NCI-H1105 treated with DMSO at 0.1 percent for 48 hours (cell line): ENCODE results near the gene NF1.
"Not testable (repeated sequence)": the region's sequence is repeated elsewhere in the genome, so short reads cannot be mapped to it uniquely, and the experiment has no call there.

Source experiments
- DNase-seq: peaks from one replicate; lab custom pipeline; 2025; lab: John Stamatoyannopoulos, UW

The NF1 gene

DNA sequence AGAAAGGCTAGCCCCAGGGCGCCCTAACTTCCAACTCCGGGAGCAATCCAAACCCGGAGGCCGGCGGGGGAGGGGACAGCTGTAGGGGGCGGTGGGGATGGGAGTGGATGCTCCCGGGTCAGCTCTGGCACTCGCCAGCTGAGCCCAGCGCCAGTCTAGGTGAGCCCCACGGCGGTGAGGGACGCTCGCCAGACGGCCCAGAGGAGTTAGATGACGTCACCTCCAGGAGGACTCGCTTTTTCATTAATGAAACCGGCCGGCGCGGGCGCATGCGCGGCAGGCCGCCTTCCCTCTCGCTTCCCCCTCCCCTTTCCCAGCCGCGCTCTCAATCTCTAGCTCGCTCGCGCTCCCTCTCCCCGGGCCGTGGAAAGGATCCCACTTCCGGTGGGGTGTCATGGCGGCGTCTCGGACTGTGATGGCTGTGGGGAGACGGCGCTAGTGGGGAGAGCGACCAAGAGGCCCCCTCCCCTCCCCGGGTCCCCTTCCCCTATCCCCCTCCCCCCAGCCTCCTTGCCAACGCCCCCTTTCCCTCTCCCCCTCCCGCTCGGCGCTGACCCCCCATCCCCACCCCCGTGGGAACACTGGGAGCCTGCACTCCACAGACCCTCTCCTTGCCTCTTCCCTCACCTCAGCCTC is at the start of gene NF1:
NF1 (plus strand) TSS at position 378 of the 636 bp plus-strand sequence. CDS start 333 bp downstream, outside the sequence.
- DNase-seq = peak; percentile 92

DNA sequence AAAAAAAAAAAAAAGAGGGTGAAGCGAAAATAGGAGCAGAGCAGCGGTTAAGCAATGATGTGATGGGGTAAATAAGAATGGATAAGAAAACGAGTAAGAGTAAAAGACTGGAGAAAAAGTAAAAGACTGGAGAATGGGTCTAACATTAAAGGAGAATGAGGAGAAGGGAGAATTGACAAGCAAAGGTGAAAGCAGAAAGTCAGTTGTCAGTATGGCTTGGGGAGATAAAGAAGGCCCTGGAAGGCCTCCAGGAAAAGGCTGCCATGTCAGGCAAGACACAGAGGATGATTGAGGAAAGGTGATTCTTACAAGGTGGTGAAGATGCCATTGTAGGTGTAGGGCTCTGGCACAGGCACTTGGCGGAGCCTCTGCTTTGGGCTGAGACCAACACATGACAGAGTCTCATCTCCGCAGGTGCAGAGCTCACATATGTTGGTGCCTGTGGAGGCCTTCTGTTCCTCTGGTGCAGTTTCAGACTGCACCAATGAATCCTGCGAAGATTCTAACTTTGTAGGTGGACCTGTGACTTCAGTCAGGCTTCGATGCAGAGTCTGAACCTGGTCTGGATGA is 47.8 kb upstream of the NF1 start:
- DNase-seq = not testable (repeated sequence)

- no peak for DNase-seq
Measured at GRCh38 chr17:31048142-31048541, 46.6 kb upstream of the NF1 start.

DNA sequence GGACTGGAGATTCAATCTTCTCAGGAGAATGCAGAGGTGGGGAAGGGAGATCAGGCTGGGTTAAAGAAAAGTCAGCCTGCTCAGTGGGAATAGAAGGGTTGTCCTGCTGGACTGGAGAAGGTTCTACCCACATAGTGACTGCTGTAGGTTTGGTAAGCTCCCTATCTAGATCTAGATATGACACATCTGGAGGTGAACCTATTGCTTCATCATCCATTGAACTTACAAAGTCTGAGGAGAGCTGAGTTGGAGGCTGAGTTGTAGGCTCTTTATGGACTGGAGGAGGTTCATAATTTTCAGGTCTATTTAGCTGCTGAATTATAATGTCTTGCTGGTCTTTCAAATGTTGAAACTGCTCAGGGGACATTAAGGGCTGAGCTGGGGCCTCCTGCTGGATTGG is 46.0 kb upstream of the NF1 start:
- no peak for DNase-seq

- DNase-seq = no peak
Measured at GRCh38 chr17:31050948-31051347, 43.8 kb upstream of the NF1 start.

DNA sequence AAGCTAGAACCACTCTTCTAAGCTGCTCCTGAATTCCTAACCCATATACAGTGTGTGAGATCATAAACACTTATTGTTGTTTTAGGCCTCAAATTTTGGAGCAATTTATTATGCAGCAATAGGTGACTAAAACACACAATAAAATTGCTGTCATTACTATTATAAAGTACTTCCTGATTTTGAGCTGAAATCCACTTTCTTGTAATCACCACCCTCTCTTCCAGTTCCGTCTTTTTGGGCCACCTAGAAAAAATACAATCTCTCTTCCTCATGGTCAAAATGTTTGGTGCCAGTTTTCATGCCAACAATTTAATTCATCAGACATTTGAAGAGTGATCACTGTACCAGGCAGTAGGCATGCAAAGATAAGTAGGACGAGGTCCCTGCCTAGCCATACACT is 43.3 kb upstream of the NF1 start:
- DNase-seq = no peak

- no peak for DNase-seq
Measured at GRCh38 chr17:31052187-31052889, 42.4 kb upstream of the NF1 start.

GRCh38 chr17:31053071-31053470 is 41.7 kb upstream of the NF1 start:
- no peak for DNase-seq

GRCh38 chr17:31054761-31055160 is 40.0 kb upstream of the NF1 start:
- DNase-seq = no peak

GRCh38 chr17:31058976-31059375 is 35.8 kb upstream of the NF1 start:
- DNase-seq = no peak

- no peak for DNase-seq
Measured at GRCh38 chr17:31060791-31061550, 33.8 kb upstream of the NF1 start.

GRCh38 chr17:31061678-31062077 is 33.1 kb upstream of the NF1 start:
- DNase-seq = no peak

GRCh38 chr17:31062346-31062745 is 32.4 kb upstream of the NF1 start:
- DNase-seq = no peak

DNA sequence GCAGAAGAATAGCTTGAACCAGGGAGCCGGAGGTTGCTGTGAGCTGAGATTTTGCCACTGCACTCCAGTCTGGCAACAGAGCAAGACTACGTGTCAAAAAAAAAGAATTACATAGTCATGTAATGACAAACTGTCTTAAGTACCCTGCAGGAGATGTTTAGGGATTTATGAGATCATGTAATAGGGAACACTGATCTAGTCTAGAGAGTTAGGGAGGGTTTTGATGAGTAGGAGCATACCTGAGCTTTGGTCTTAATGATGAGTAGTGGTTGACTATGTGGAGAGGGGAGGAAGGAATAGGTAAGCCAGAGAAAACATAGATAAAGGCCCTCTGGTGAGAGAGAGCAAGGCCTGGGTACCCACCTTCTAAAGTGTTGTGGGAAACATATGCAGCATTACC is 30.1 kb upstream of the NF1 start:
- no peak for DNase-seq

DNA sequence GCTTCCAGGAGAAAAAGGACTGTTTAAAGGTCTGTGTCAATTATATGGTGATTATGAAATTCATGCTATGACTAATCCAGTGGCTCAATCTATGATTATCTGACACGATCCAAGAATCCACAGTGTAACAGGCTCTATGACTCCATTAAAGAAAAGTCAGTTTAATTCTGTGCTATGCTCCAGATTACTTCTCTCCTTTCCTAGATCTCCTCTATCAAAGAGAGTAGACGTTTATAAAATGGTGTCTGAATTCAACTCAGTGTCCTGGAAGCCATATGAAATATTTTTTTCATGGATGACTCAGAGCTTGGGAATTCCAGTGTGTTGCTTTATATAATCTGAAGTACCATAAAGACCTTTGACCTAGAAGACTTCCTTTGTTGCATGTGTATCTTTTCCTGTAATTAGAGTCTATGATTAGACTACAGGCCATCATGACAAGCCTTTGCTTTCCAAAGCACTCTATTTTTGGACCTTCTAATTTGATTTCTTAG is 27.0 kb upstream of the NF1 start:
- DNase-seq = no peak

GRCh38 chr17:31068291-31068690 is 26.5 kb upstream of the NF1 start:
- DNase-seq = peak; percentile 18

- DNase-seq = no peak
Measured at GRCh38 chr17:31072186-31072585, 22.6 kb upstream of the NF1 start.

GRCh38 chr17:31073411-31073810 is 21.4 kb upstream of the NF1 start:
- DNase-seq = no peak

DNA sequence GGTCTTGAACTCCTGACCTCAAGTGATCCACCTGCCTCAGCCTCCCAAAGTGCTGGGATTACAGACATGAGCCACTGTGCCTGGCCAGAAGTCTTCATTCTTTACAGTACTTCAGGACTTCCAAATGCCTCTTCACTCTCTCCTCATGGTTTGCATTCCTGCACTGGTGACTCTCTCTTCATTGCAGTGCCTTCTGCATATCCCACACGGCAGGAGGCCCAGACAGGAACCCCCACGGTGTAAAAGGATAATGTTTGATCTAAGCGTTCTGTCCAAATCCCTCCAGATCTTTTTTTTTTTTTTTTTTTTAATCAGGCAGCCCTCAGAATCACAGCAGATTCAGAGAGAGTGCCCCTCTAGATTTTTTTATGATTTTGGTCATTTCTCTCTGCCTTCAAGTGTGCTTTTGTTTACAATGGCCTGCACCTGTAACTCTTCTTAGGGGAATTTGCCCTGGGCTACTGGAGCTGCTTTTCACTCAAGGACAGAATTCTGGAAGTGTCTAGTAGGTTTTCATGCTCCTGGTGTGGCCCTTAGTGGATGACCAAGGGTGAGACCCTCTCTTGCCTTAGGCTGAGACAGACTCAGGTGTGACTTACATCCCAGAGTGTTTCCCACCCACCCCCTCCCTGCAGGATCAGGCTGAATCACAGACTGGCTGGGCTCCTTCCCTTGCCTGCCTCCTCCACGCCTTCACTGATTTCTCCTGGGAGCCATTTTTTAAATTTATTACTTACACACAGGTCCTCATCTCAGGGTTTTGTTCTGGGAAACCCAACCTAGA is 19.8 kb upstream of the NF1 start:
- DNase-seq = no peak

DNA sequence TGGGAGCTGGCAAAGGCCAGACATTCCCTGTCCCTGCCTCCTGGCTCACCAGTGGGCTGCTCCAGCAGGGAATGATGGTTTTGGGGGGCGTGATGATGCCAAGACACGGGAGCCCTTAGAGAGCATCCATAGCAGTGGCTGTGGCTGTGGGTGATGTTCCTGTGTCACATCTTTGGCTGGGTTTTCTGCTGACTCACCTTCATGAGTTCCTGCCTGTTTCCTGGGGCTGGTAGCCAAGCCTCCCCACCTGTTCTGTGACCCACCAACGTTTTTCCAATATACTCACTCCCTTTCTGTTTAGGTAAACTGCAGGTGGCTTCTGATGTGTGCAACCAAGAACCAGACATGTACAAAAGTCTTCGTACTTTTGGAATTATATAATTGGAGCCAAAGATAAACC is 16.5 kb upstream of the NF1 start:
- DNase-seq = no peak

DNA sequence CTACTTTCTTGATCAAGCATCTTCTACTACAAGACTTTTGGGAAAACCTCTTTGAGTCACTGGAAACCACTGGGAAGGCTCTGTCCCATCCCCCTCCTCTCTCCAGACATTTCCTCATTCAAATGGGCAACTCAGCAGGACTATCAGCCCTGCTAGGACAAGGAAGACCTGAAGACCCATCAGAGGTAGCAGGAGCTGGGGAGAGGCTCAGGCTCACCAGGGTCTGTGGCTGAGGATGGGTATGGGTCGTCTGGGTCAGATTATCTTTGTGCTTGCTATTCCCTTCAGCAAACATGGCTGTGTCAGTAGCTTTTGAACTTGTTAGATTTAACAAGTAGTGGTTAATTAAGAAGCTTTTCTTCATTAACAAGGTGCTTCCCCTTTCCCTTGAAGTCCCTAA is 15.0 kb upstream of the NF1 start:
- no peak for DNase-seq

- no peak for DNase-seq
Measured at GRCh38 chr17:31085563-31085962, 9.2 kb upstream of the NF1 start.
